HG03521 (cell line): ENCODE results near the gene LITAF.
"Not testable (repeated sequence)": the region's sequence is repeated elsewhere in the genome, so short reads cannot be mapped to it uniquely, and the experiment has no call there.

Source experiments
- ATAC-seq: cut with Tn5 transposase; IDR thresholded peaks from one replicate; pipeline ENCODE4 v1.9.1; 2021; ENCODE audit warnings: mild to moderate bottlenecking, moderate library complexity; ENCODE audit not compliant: unreplicated experiment

The LITAF gene

GRCh38 chr16:11621539-11621919, 34.8 kb upstream of the LITAF start:
- no peak for ATAC-seq

- ATAC-seq, result no peak
Observed at GRCh38 chr16:11620243-11621003, 33.7 kb upstream of the LITAF start.

GRCh38 chr16:11619327-11619851, 32.7 kb upstream of the LITAF start:
- ATAC-seq, result no peak

- ATAC-seq, result no peak
Observed at GRCh38 chr16:11618107-11618717, 31.5 kb upstream of the LITAF start.

- ATAC-seq, result no peak
Observed at GRCh38 chr16:11615748-11616447, 29.2 kb upstream of the LITAF start.

GRCh38 chr16:11614587-11615175, 28.0 kb upstream of the LITAF start:
- no peak for ATAC-seq

GRCh38 chr16:11613381-11614303, 26.9 kb upstream of the LITAF start:
- ATAC-seq, result peak; percentile 68

- ATAC-seq, result no peak
Observed at GRCh38 chr16:11612665-11613025, 25.9 kb upstream of the LITAF start.

GRCh38 chr16:11611871-11612664, 25.3 kb upstream of the LITAF start:
- no peak for ATAC-seq

- no peak for ATAC-seq
Observed at GRCh38 chr16:11610580-11610979, 23.9 kb upstream of the LITAF start.

- no peak for ATAC-seq
Observed at GRCh38 chr16:11610121-11610505, 23.4 kb upstream of the LITAF start.

- ATAC-seq, result no peak
Observed at GRCh38 chr16:11609474-11610120, 22.9 kb upstream of the LITAF start.

GRCh38 chr16:11605891-11606290, 19.2 kb upstream of the LITAF start:
- no peak for ATAC-seq

- no peak for ATAC-seq
Observed at GRCh38 chr16:11605564-11605886, 18.8 kb upstream of the LITAF start.

- ATAC-seq, result no peak
Observed at GRCh38 chr16:11604783-11605563, 18.3 kb upstream of the LITAF start.

- not testable (repeated sequence) for ATAC-seq
Observed at GRCh38 chr16:11604296-11604695, 17.6 kb upstream of the LITAF start.

GRCh38 chr16:11603331-11603750, 16.6 kb upstream of the LITAF start:
- ATAC-seq, result no peak

- ATAC-seq, result no peak
Observed at GRCh38 chr16:11602321-11602720, 15.6 kb upstream of the LITAF start.
